Upper lobe of right lung (tissue), 1 donor: ENCODE measurements around the gene TUG1. TPM values are rescaled to one million over a fixed set of nuclear protein-coding genes. Genes with fewer than 3 reads are reported as not detected.
A peak's percentile ranks its signal among the peaks of the same experiment; 100 is the strongest.

Source experiments
- ATAC-seq: fragments of 200-7000 bp; cut with Tn5 transposase; one replicate; pipeline ENCODE4 v1.9.1; 2020; ENCODE audit warnings: mild to moderate bottlenecking, moderate library complexity
- DNase-seq: peaks from one replicate; pipeline ENCODE4 v3.0.0-alpha.2; 2020
- H3K27ac ChIP-seq: fragments of 200-600 bp; one replicate; pipeline ENCODE4 v1.8.0; 2022
- H3K27me3 ChIP-seq: fragments of 200-600 bp; one replicate; pipeline ENCODE4 v1.8.0; 2022; ENCODE audit warnings: mild to moderate bottlenecking
- H3K36me3 ChIP-seq: fragments of 200-600 bp; one replicate; pipeline ENCODE4 v1.8.0; 2022
- H3K4me1 ChIP-seq: fragments of 200-600 bp; one replicate; pipeline ENCODE4 v1.8.0; 2022
- H3K4me3 ChIP-seq: fragments of 200-600 bp; one replicate; pipeline ENCODE4 v1.8.0; 2022; ENCODE audit warnings: mild to moderate bottlenecking
- H3K9me3 ChIP-seq: fragments of 200-600 bp; one replicate; pipeline ENCODE4 v1.8.0; 2022
- intact Hi-C: fragments of 100-400 bp; cut with DNase I; formaldehyde crosslinking; loops from one replicate; pipeline ENCODE4 v1.11.0; 2022
- total RNA-seq: library from RNA; stranded (reverse); fragmentation: NEBNext Ultra II Directional; extraction: Animal tissue kit (Norgen Biotek cat#: 25700); gene quantifications from one replicate; pipeline ENCODE4 v1.2.1, GENCODE V29; 2021
- TF ChIP-seq, protein P1 (sequence below): fragments of 200-600 bp; IDR thresholded peaks from one replicate; pipeline ENCODE4 v1.8.0; 2022; ENCODE audit warnings: antibody characterized with exemption
- donor health status: DM: no; HTN: yes; CAD: no; lungs with severe emphysema.

The TUG1 gene
- total RNA-seq, 1 donor from 2014 or later, result 71.8 TPM

DNA sequence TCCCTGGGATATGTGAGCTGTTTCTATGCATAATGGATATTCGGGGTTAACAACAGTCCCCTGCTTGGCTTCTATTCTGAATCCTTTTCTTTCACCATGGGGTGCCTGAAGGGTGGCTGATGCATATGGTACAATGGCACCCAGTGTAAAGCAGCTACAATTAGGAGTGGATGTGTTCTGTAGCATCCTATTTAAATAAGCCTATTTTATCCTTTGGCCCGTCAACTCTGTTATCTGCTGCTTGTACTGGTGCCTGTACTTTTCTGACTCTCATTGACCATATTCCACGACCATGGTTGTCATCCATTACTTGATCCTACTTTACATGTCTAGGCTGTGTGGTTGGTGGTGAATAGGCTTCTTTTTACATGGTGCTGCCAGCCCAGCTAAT, 1.3 kb downstream of the TUG1 start:
- intact Hi-C loops, result no loop called here
- H3K36me3 ChIP-seq, result peaks cover 37% of the 10 kb centered on the region
- H3K4me1 ChIP-seq, result peaks cover 27% of the 10 kb centered on the region
- no peaks in the 10 kb centered on the region for H3K9me3 ChIP-seq
- no peaks in the 10 kb centered on the region for H3K27me3 ChIP-seq
- no peak overlapping the region for H3K27ac ChIP-seq
- TF ChIP-seq, protein P1, sequence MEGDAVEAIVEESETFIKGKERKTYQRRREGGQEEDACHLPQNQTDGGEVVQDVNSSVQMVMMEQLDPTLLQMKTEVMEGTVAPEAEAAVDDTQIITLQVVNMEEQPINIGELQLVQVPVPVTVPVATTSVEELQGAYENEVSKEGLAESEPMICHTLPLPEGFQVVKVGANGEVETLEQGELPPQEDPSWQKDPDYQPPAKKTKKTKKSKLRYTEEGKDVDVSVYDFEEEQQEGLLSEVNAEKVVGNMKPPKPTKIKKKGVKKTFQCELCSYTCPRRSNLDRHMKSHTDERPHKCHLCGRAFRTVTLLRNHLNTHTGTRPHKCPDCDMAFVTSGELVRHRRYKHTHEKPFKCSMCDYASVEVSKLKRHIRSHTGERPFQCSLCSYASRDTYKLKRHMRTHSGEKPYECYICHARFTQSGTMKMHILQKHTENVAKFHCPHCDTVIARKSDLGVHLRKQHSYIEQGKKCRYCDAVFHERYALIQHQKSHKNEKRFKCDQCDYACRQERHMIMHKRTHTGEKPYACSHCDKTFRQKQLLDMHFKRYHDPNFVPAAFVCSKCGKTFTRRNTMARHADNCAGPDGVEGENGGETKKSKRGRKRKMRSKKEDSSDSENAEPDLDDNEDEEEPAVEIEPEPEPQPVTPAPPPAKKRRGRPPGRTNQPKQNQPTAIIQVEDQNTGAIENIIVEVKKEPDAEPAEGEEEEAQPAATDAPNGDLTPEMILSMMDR, result no peak
- DNase-seq (no peak), ATAC-seq (no peak)
- H3K4me3 ChIP-seq, result peak overlapping the region; percentile 82

DNA sequence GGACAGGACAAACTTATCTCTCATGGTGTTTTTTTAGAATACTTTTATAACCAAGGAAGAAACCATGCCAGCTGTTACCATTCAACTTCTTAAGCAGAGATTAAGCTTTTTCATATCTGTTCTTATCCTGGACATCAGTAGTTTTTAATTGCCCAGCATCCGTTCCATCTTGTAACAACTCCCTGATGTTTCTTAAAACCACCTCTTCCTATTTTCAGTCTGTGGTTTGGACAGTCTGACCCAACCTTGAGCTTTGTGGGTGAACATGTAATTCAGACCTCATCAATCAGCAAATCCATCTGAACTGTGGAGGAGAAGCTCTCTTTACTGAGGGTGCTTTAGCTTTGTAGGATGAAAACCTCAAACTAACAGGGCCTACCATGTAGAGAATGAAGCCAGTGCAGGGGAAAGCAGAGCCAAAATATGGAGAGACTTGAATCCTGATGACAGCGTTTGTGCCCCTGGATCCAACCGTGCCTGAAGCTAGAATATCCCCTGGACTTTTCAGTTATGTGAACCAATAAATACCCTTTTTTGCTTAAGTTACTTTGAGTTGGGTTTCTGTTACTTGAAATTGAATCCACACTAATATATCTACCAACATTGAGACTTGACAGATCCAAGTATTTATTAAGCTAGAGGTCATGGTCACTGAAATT, 9.4 kb downstream of the TUG1 start:
- ATAC-seq (no peak), DNase-seq (no peak)
- H3K4me3 ChIP-seq, result no peak overlapping the region
- no peaks in the 10 kb centered on the region for H3K27me3 ChIP-seq
- TF ChIP-seq, protein P1, result no peak
- no peaks in the 10 kb centered on the region for H3K4me1 ChIP-seq
- H3K9me3 ChIP-seq, result peaks cover 30% of the 10 kb centered on the region
- no peak overlapping the region for H3K27ac ChIP-seq
- intact Hi-C loops, result no loop called here
- peaks cover 18% of the 10 kb centered on the region for H3K36me3 ChIP-seq

DNA sequence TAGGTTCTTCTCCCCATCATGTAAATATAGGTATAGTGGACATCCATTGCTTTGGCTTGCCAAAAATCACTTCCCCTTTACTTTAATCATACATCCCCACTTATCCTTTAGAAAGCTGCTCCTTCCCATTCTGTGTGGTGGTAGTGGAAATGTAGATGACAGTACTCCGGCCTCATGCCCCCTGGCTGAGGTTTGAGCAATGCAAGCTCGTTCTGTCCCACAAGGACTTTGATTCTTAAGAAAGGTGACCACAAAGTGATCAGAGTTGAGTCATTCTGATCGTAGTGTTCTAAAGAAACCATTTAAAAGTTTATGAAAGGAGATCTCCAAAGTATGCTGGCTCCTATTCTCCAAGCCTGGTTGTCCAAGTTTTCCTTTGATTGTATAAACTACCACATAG, 10.9 kb downstream of the TUG1 start:
- TF ChIP-seq, protein P1, result no peak
- Histone ChIP-seq H3K36me3 (peaks cover 6% of the 10 kb centered on the region), H3K4me3 (no peak overlapping the region), H3K27ac (no peak overlapping the region), H3K9me3 (peaks cover 30% of the 10 kb centered on the region), H3K27me3 (no peaks in the 10 kb centered on the region), H3K4me1 (no peaks in the 10 kb centered on the region)
- intact Hi-C loops, result no loop called here
- DNase-seq (no peak), ATAC-seq (no peak)

- Histone ChIP-seq H3K27me3 (no peaks in the 10 kb centered on the region), H3K9me3 (peaks cover 11% of the 10 kb centered on the region), H3K4me3 (no peak overlapping the region), H3K27ac (no peak overlapping the region), H3K4me1 (no peaks in the 10 kb centered on the region), H3K36me3 (no peaks in the 10 kb centered on the region)
- intact Hi-C loops, result no loop called here
- DNase-seq (no peak), ATAC-seq (no peak)
- TF ChIP-seq, protein P1, result no peak
Observed at GRCh38 chr22:30982512-30982911, 13.4 kb downstream of the TUG1 start.

DNA sequence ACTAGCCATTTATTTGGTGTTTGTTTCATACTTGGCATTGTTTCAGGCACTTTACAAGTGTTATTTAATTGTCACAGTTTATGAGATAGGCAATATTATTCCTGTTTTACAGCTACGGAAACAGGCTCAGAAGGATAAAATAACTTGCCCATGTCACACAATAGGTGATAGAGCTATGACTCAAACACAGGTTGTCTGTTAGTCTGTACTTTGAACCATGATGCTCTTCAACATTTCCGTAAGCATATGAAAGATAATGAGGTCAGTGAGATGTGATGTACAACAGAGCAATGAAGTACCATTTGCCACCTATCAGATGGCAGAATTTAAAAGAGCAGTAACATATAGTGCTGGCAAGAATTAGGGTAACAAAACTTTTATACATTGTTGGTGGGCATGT, 15.3 kb downstream of the TUG1 start:
- Histone ChIP-seq H3K4me3 (no peak overlapping the region), H3K27me3 (no peaks in the 10 kb centered on the region), H3K9me3 (no peaks in the 10 kb centered on the region), H3K27ac (no peak overlapping the region), H3K4me1 (no peaks in the 10 kb centered on the region), H3K36me3 (no peaks in the 10 kb centered on the region)
- intact Hi-C loops, result no loop called here
- no peak for ATAC-seq
- TF ChIP-seq, protein P1, result no peak
- DNase-seq, result no peak
